NT2/D1 (cell line): Measurements from ENCODE around the gene OAS3.
"Not testable (repeated sequence)": the region's sequence is repeated elsewhere in the genome, so short reads cannot be mapped to it uniquely, and the experiment has no call there.

Experiments
- DNase-seq: peaks from one replicate; pipeline ENCODE4 v3.0.0-alpha.2; 2011; ENCODE audit warnings: low read depth, low spot score
- H3K27me3 ChIP-seq: 2 replicates; pipeline ENCODE4 v1.6.0; 2011; ENCODE audit warnings: mild to moderate bottlenecking; ENCODE audit not compliant: insufficient read length, insufficient read depth
- H3K36me3 ChIP-seq: 2 replicates; pipeline ENCODE4 v1.6.1; 2011; ENCODE audit warnings: mild to moderate bottlenecking, low read length, mixed read lengths; ENCODE audit not compliant: insufficient read depth, insufficient read length
- H3K4me1 ChIP-seq: 2 replicates; pipeline ENCODE4 v1.5.1; 2011; ENCODE audit not compliant: insufficient read depth, insufficient read length
- H3K4me3 ChIP-seq: 2 replicates; pipeline ENCODE4 v1.5.1; 2011; ENCODE audit warnings: low read depth; ENCODE audit not compliant: insufficient read length
- H3K9ac ChIP-seq: 2 replicates; pipeline ENCODE4 v1.6.0; 2011; ENCODE audit warnings: low read depth; ENCODE audit not compliant: insufficient read length
- H3K9me3 ChIP-seq: 2 replicates; pipeline ENCODE4 v1.5.1; 2011; ENCODE audit warnings: mild to moderate bottlenecking, low read length; ENCODE audit not compliant: insufficient read depth
- SUZ12 ChIP-seq: IDR thresholded peaks from 2 replicates; pipeline ENCODE4 v1.6.1; 2011; ENCODE audit not compliant: insufficient read length, insufficient read depth; ENCODE audit errors: extremely low read depth
- YY1 ChIP-seq: IDR thresholded peaks from 2 replicates; pipeline ENCODE4 v1.6.1; 2011; ENCODE audit not compliant: insufficient read length, insufficient read depth
- ZNF274 ChIP-seq: IDR thresholded peaks from 2 replicates; pipeline ENCODE4 v1.6.1; 2011; ENCODE audit warnings: mild to moderate bottlenecking, low read depth, low read length

Gene OAS3

GRCh38 chr12:112913038-112913688 is 25.1 kb upstream of the OAS3 start:
- no peak for DNase-seq
- H3K4me3 ChIP-seq, result no peak overlapping the region
- no peaks in the 10 kb centered on the region for H3K4me1 ChIP-seq
- TF ChIP-seq SUZ12 (no peak), ZNF274 (no peak), YY1 (no peak)
- H3K9me3 ChIP-seq, result peaks cover 23% of the 10 kb centered on the region
- H3K27me3 ChIP-seq, result no peaks in the 10 kb centered on the region
- H3K9ac ChIP-seq, result no peak overlapping the region
- no peaks in the 10 kb centered on the region for H3K36me3 ChIP-seq

- not testable (repeated sequence) for DNase-seq, H3K36me3 ChIP-seq, H3K27me3 ChIP-seq, H3K4me1 ChIP-seq, H3K4me3 ChIP-seq, H3K9ac ChIP-seq
- peaks cover 23% of the 10 kb centered on the region for H3K9me3 ChIP-seq
Measured at GRCh38 chr12:112913888-112914287, 24.4 kb upstream of the OAS3 start.

GRCh38 chr12:112916270-112916669 is 22.0 kb upstream of the OAS3 start:
- TF ChIP-seq ZNF274 (no peak), SUZ12 (no peak), YY1 (no peak)
- H3K4me3 ChIP-seq, result no peak overlapping the region
- no peaks in the 10 kb centered on the region for H3K36me3 ChIP-seq
- DNase-seq, result no peak
- no peaks in the 10 kb centered on the region for H3K27me3 ChIP-seq
- no peaks in the 10 kb centered on the region for H3K4me1 ChIP-seq
- no peak overlapping the region for H3K9ac ChIP-seq
- H3K9me3 ChIP-seq, result peaks cover 23% of the 10 kb centered on the region

- Histone ChIP-seq H3K9ac (no peak overlapping the region), H3K4me3 (no peak overlapping the region), H3K27me3 (no peaks in the 10 kb centered on the region), H3K4me1 (no peaks in the 10 kb centered on the region), H3K9me3 (peaks cover 1% of the 10 kb centered on the region; the same call in 1 of the 2 replicates), H3K36me3 (no peaks in the 10 kb centered on the region)
- DNase-seq, result no peak
- TF ChIP-seq YY1 (no peak), ZNF274 (no peak), SUZ12 (no peak)
Measured at GRCh38 chr12:112919121-112919520, 19.2 kb upstream of the OAS3 start.

- H3K9ac ChIP-seq, result no peak overlapping the region
- DNase-seq, result no peak
- TF ChIP-seq SUZ12 (no peak), YY1 (no peak), ZNF274 (no peak)
- H3K27me3 ChIP-seq, result no peaks in the 10 kb centered on the region
- H3K9me3 ChIP-seq, result peaks cover 14% of the 10 kb centered on the region; the same call in 1 of the 2 replicates
- no peak overlapping the region for H3K4me3 ChIP-seq
- no peaks in the 10 kb centered on the region for H3K4me1 ChIP-seq
- H3K36me3 ChIP-seq, result no peaks in the 10 kb centered on the region
Measured at GRCh38 chr12:112924986-112925385, 13.3 kb upstream of the OAS3 start.

GRCh38 chr12:112926416-112927033 is 11.7 kb upstream of the OAS3 start:
- not testable (repeated sequence) for H3K4me3 ChIP-seq, H3K9ac ChIP-seq, DNase-seq, H3K4me1 ChIP-seq, H3K27me3 ChIP-seq, H3K36me3 ChIP-seq
- H3K9me3 ChIP-seq, result peaks cover 14% of the 10 kb centered on the region; the same call in 1 of the 2 replicates

GRCh38 chr12:112927475-112927874 is 10.8 kb upstream of the OAS3 start:
- Histone ChIP-seq H3K9me3 (peaks cover 14% of the 10 kb centered on the region; the same call in 1 of the 2 replicates), H3K4me3 (no peak overlapping the region), H3K4me1 (peaks cover under 1% of the 10 kb centered on the region), H3K36me3 (no peaks in the 10 kb centered on the region), H3K27me3 (no peaks in the 10 kb centered on the region), H3K9ac (no peak overlapping the region)
- TF ChIP-seq SUZ12 (no peak), YY1 (no peak), ZNF274 (no peak)
- no peak for DNase-seq

GRCh38 chr12:112927925-112928324 is 10.3 kb upstream of the OAS3 start:
- no peak for DNase-seq
- Histone ChIP-seq H3K36me3 (no peaks in the 10 kb centered on the region), H3K4me1 (peaks cover 5% of the 10 kb centered on the region), H3K27me3 (no peaks in the 10 kb centered on the region), H3K9ac (no peak overlapping the region), H3K9me3 (peaks cover 14% of the 10 kb centered on the region; the same call in 1 of the 2 replicates), H3K4me3 (no peak overlapping the region)
- no peak for TF ChIP-seq YY1
